Stimulated activated CD4-positive, alpha-beta T cell treated with anti-CD3 and anti-CD28 coated beads, TNF-alpha, amount 100 ng/mL, for 24 hours (primary cell): ENCODE data around the gene OR10C1.

Experiments
- DNase-seq, 3 experiments: peaks; one replicate each; pipeline ENCODE4 v3.0.0-alpha.2; 2020; ENCODE audit warnings: low read depth in 3 of 3

OR10C1 gene

DNA sequence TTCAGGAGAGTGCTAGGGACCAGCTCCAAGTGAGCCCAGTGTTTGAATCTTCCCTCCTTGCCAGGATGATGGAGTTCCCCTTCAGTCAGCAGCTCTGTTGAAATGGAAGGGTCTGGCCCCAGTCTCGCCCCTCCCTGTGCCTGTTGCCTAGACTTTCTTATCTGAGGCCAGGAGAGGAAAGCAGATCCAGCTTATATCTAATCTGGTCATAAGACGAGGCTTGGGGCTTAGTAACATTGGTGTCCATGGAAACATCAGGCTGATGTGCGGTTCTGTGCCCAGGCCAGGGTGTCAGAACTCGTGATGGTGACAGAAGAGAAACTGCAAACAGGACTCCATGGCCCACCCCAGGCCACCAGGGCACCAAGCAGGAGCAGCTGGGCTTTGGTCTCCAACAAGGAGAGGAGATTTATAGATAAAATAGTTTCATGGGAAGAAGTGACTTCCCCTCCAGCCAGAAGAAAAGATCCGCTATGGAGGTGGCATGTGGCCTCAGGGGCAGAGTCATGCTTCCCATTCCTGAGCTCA is 38.9 kb downstream of the OR10C1 start:
- DNase-seq = no peak

DNA sequence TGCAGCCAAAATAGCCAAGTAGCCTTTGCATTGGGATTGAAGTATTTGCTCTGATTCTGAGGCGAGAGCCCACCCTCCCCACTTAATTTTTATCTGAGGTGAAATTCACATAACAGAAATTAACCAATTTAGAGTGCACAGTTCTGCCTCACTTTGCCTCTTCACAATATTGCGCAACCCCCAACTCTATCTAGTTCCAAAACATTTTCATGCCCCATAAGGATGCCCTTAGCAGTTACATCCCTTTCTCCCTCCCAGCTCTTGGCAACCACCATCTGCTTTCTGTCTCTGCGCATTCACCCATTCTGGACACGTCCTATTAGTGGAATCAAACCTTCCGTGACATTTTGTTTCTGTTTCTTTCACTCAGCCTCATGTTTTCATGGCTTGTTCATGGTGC is 39.6 kb downstream of the OR10C1 start:
- no peak for DNase-seq

DNA sequence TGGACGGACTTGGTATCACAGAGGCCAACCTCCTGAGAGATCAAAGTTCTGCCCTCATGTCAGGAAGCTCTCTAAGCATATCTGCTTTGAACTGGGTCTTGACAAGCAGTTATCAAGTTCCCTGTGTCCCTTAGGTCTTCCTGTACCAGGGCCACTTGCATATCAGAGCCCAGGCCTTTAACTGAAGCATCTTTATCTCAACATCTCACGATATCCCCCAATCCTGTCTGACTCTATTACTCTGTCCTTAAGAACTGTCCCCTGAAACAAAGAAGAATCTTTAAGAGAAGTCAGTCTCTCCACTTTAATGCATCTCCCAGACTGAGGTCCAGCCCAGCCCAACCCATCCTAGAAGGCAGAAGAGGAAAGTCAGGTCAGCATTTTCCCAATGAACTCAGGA is 40.5 kb downstream of the OR10C1 start:
- DNase-seq = no peak

DNA sequence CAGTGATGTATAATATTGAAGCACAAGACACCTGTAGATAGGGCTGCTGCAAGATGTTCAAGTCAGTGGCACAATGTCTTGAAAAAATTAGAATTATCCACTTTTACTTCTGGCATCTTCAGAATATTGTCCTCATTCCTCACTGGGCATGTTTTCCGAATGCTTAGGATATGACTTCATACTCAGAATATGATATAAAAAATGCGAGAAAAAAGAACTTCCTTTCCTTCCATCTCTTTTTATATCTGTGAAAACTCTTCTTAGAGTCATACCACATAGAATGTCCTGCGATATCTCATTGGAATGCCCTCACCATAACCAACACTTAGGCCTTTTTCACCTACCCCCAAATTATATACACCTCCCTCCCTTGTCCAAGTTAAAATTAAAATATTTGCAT is 44.1 kb downstream of the OR10C1 start:
- no peak for DNase-seq

DNA sequence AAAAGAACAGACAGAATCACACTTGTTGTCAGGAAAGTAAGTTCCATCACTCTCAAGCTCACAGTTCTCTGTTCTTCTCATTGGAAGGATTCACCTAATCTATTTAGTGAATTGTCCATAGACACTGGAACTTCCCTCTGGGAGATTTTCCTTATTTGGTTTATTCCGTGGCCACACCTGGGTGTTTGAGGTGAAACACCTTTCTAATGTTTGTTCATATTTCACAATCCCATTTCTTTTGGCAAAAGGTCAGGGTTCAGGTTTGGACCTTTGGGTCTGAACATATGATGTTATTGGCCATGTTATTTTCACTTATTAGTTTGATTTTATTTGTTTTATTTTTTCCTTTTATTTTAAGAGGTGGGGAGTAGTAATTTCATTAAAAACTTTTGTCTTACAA is 44.6 kb downstream of the OR10C1 start:
- DNase-seq = no peak

DNA sequence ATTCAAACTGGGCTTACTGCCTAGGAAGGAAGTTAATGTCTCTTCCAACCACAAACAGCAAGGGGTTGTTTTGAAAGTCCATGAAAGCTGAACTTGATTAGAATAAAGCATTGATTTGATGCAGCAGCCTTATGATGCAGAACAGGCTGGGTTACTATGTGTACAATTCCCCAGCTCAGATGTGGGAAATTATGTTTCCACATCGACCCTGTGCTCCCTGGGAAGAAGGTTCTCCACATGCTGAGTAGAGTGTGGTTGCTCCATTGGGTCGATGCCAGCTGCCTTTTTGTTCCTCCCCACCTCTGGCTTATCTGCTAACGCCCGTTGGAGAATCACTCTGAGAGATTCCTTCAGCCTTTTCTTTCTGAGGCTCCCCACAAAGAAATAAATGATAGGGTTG is 47.5 kb downstream of the OR10C1 start:
- DNase-seq = no peak

DNA sequence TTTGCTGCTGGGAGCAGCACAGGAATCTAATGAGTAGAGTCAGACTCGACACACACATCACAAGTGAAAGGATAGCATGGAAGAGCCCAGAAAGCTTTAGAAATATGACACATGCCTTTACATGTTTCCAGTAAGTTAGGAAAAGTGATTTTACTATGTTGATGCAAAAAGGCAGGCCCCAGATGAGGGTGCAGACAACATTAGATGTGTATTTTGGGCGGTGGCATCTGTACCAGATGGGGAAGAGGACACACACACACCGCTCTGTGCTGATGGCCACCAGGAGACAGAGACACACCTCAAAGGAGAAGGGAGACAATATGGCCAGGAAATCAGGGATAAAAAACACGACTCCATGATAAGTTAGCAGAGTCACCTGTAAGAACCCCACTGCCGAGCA is 48.0 kb downstream of the OR10C1 start:
- DNase-seq = no peak

DNA sequence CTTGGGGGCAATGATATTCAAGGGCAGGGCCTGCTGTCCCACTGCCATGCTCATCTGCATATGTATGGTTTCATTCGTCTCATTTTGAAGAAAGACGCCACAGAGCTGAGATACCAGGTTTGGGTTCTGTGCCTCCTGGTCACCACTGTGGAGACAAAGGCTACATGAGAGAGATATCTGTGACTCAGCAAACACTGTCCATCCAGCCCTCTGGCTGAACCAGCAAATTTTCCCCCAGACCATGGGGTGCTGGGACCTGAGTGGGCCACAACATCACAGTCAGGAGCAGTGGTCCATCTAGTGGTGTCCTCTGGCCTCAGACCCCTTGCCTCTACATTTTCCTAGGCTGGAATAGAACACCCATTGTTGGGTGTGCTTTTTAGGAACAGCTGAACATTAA is 48.6 kb downstream of the OR10C1 start, which contains the start of gene MAS1L:
MAS1L (minus strand) TSS at position 297 of the 400 bp plus-strand sequence; CDS start at position 243, 54 bp downstream.
- DNase-seq = no peak

DNA sequence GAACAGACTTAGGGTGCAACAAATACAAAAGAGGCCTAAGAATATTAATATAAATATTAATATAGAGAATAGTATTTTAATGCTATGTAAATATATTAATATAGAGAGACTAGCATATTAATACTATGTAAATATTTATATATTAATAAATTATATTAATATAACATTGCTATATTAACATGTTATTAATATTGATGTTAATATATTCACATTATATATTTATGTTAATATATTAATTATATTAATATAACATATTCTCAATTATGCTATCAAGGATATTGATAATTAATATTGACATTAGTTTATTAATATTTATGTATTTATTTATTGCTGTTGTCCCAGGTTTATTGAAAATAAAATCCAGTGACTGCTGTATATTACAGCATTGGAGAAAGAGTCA is 49.8 kb downstream of the OR10C1 start:
- DNase-seq = no peak

DNA sequence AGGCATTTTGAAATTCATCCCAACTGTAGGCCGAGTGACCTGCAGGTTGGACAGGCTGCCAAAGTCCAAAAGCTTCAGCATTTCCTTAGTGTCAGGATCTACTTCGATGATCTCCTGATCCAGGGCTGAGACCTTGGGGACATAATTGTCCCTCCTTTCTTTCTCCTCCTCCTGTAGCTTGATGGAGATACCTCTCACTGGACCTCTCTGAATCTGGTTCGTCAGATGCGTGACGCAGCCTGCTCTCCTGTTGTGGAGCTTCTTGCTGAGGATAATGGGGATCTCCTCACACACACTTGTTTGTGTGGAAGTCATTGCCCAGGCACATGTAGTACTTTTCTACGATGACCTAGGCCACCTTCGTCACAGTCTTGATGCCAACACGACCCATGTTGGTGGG is 50.2 kb downstream of the OR10C1 start:
- DNase-seq = no peak

DNA sequence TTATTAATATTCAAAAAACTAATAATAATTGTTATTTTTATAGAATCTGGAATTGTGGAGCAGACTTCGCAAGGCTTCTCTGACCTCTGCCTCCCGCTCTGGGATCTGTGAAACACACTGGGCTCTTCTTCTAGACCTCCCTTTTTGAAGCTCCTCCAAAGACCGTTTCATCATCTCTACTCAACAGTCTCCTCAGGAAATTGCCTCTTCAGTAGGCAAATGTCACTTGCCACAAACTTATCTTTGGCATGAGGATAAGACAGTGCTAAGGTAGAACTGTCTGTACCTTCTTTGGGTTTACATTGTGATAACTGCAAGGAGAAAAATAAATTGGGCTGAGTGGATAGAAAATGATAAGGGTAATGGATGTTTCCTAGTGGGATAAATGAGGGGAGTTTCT is 50.9 kb downstream of the OR10C1 start:
- no peak for DNase-seq

DNA sequence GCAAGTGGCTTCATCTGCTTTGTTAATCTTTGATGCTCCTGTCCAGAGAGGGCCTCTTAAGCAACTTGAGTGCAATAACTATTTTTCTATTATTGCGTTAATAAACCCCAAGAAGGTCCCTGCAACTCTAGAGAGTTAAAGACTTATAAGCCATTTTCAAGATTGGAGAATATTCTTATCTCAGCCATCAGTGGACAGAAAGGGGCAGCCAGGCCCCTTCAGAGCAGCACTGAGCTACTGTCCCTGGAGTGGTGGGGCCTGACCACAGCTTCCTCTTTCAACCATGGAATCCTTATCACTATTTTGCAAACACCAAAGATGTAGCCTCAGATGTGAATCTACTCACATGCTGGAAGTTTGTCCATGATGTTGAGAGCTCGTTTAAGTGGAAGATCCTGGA is 51.4 kb downstream of the OR10C1 start:
- DNase-seq = no peak
